NB4 (cell line): ENCODE results near the gene TMEM131L.

Source experiments
- CTCF ChIP-seq: IDR thresholded peaks from one replicate; pipeline ENCODE4 v1.5.1; 2012; ENCODE audit warnings: low read depth, low read length
- MAX ChIP-seq: IDR thresholded peaks from 2 replicates; pipeline ENCODE4 v1.6.1; 2011; ENCODE audit warnings: low read depth, low read length
- POLR2A ChIP-seq: IDR thresholded peaks from 2 replicates; pipeline ENCODE4 v1.6.1; 2011; ENCODE audit warnings: mild to moderate bottlenecking; ENCODE audit not compliant: insufficient read length; ENCODE audit errors: extremely low read depth

GRCh38 chr4:153634738-153635353 is 168.7 kb downstream of the TMEM131L start:
- TF ChIP-seq CTCF (peak; percentile 73), POLR2A (no peak), MAX (no peak)
